HepG2 (cell line): ENCODE data around the gene SOAT1. TPM values are rescaled to one million over a fixed set of nuclear protein-coding genes. Genes with fewer than 3 reads are reported as not detected.
A peak's percentile ranks its signal among the peaks of the same experiment; 100 is the strongest.

ENCODE experiments used
- ATF7-NPFF ChIP-seq: sonication (generic); formaldehyde crosslinking; IDR thresholded peaks from 2 replicates; pipeline ENCODE4 v1.8.1; 2023; ENCODE audit warnings: mild to moderate bottlenecking, low read depth, missing genetic modification reagents, moderate library complexity
- CEBPB ChIP-seq: IDR thresholded peaks from 2 replicates; pipeline ENCODE4 v1.6.1; 2011; ENCODE audit warnings: low read depth, low read length, improper control_type of control experiment, borderline replicate concordance
- HNRNPK ChIP-seq: fragments of 200-400 bp; formaldehyde crosslinking; IDR thresholded peaks from 2 replicates; pipeline ENCODE4 v1.6.1; 2018; ENCODE audit warnings: low read length, low read depth, moderate library complexity, mild to moderate bottlenecking; ENCODE audit not compliant: poor library complexity, severe bottlenecking
- IKZF4 ChIP-seq: sonication (generic); formaldehyde crosslinking; IDR thresholded peaks from 2 replicates; pipeline ENCODE4 v1.5.1; 2020; ENCODE audit warnings: borderline replicate concordance, mild to moderate bottlenecking, low read depth, missing genetic modification reagents; ENCODE audit errors: not compliant biosample characterization
- KAT8 ChIP-seq: IDR thresholded peaks from 2 replicates; pipeline ENCODE4 v1.6.1; 2016; ENCODE audit warnings: missing genetic modification reagents, missing compliant biosample characterization
- KMT2A ChIP-seq: sonication (generic); formaldehyde crosslinking; IDR thresholded peaks from 2 replicates; pipeline ENCODE4 v1.4.0; 2020; ENCODE audit warnings: missing genetic modification reagents
- MZF1 ChIP-seq: sonication (generic); formaldehyde crosslinking; IDR thresholded peaks from 2 replicates; pipeline ENCODE4 v1.8.1; 2023; ENCODE audit warnings: mild to moderate bottlenecking, missing genetic modification reagents, borderline replicate concordance
- PAWR ChIP-seq: sonication (generic); formaldehyde crosslinking; IDR thresholded peaks from 2 replicates; pipeline ENCODE4 v1.4.0; 2020; ENCODE audit warnings: missing genetic modification reagents, mild to moderate bottlenecking, borderline replicate concordance
- PAX8 ChIP-seq: sonication (generic); formaldehyde crosslinking; IDR thresholded peaks from 2 replicates; pipeline ENCODE4 v1.8.0; 2022; ENCODE audit warnings: mild to moderate bottlenecking, missing genetic modification reagents, borderline replicate concordance
- RFX3 ChIP-seq: IDR thresholded peaks from 2 replicates; pipeline ENCODE4 v1.6.1; 2016; ENCODE audit warnings: missing biosample characterization, missing genetic modification reagents
- SATB2 ChIP-seq: sonication (generic); formaldehyde crosslinking; IDR thresholded peaks from 2 replicates; pipeline ENCODE4 v1.5.0; 2020; ENCODE audit warnings: missing genetic modification reagents
- SOX13 ChIP-seq, 3 experiments: fragments of 450-650 bp in 1 of 3; sonication (generic) in 1 of 3; formaldehyde crosslinking in 1 of 3; IDR thresholded peaks in 2 of 3; conservative IDR thresholded peaks in 1 of 3; 2 replicates each; pipeline versions ENCODE4 v1.5.0 to v1.6.1; 2016 to 2020; ENCODE audit warnings: antibody characterized with exemption in 1 of 3, mild to moderate bottlenecking in 1 of 3, missing compliant biosample characterization in 1 of 3, missing genetic modification reagents in 1 of 3, moderate library complexity in 1 of 3
- SRSF9 ChIP-seq: fragments of 200-400 bp; formaldehyde crosslinking; IDR thresholded peaks from 2 replicates; pipeline ENCODE4 v1.6.1; 2018; ENCODE audit warnings: borderline replicate concordance, mild to moderate bottlenecking, low read depth, low read length; ENCODE audit not compliant: insufficient read depth, poor library complexity, severe bottlenecking
- ZBTB7A ChIP-seq: sonication (generic); formaldehyde crosslinking; IDR thresholded peaks from 2 replicates; pipeline ENCODE4 v1.8.0; 2022; ENCODE audit warnings: mild to moderate bottlenecking, missing genetic modification reagents
- ZC3H4 ChIP-seq: sonication (generic); formaldehyde crosslinking; IDR thresholded peaks from 2 replicates; pipeline ENCODE4 v1.4.0; 2020; ENCODE audit warnings: missing genetic modification reagents, borderline replicate concordance
- ZNF180 ChIP-seq: sonication (generic); formaldehyde crosslinking; IDR thresholded peaks from 2 replicates; pipeline ENCODE4 v1.4.0; 2020; ENCODE audit warnings: low read depth, missing genetic modification reagents, borderline replicate concordance
- ZNF3 ChIP-seq: IDR thresholded peaks from 2 replicates; pipeline ENCODE4 v1.7.0; 2017; ENCODE audit warnings: inconsistent platforms
- ZNF652 ChIP-seq: IDR thresholded peaks from 2 replicates; pipeline ENCODE4 v1.6.1; 2016; ENCODE audit warnings: low read depth, borderline replicate concordance
- ZNF878 ChIP-seq: sonication (generic); formaldehyde crosslinking; IDR thresholded peaks from 2 replicates; pipeline ENCODE4 v1.8.1; 2023; ENCODE audit warnings: mild to moderate bottlenecking, missing genetic modification reagents, moderate library complexity
- ZSCAN12 ChIP-seq: sonication (generic); formaldehyde crosslinking; IDR thresholded peaks from 2 replicates; pipeline ENCODE4 v1.9.0; 2021; ENCODE audit warnings: mild to moderate bottlenecking, missing genetic modification reagents
- polyA plus RNA-seq, 8 experiments: library from polyadenylated mRNA; depleted of rRNA in 3 of 8; stranded (reverse) in 7 of 8; unstranded in 1 of 8; fragments of >200 nt; fragmentation: Illumina TruSeq in 4 of 8; extraction: Trizol in 4 of 8; gene quantifications; 2 replicates each; pipeline versions ENCODE4 v1.2.1 to v1.2.3, GENCODE V29; 2011 to 2016; ENCODE audit warnings: low read depth in 4 of 8, missing spikeins in 1 of 8, mixed read lengths in 1 of 8; ENCODE audit not compliant: insufficient read depth in 1 of 8
- total RNA-seq, 5 experiments: library from RNA; depleted of rRNA; stranded (reverse); fragments of >200 nt; fragmentation: Illumina TruSeq; extraction: Trizol; gene quantifications; 2 replicates each; pipeline ENCODE4 v1.2.3, GENCODE V29; 2016; ENCODE audit warnings: low read depth in 1 of 5
- TF ChIP-seq, protein P1 (sequence below): sonication (generic); formaldehyde crosslinking; IDR thresholded peaks from 2 replicates; pipeline ENCODE4 v1.5.0; 2020; ENCODE audit warnings: missing genetic modification reagents
- TF ChIP-seq, protein P2 (sequence below): sonication (generic); formaldehyde crosslinking; IDR thresholded peaks from 2 replicates; pipeline ENCODE4 v1.4.0; 2020; ENCODE audit warnings: missing genetic modification reagents
- TF ChIP-seq, protein P3 (sequence below): IDR thresholded peaks from 2 replicates; pipeline ENCODE4 v1.6.1; 2016; ENCODE audit warnings: mild to moderate bottlenecking
- TF ChIP-seq, protein P4 (sequence below): IDR thresholded peaks from 2 replicates; pipeline ENCODE4 v1.6.1; 2016; ENCODE audit warnings: missing biosample characterization, missing genetic modification reagents, low read depth

SOAT1 gene
- total and polyA plus RNA-seq, 2 of the 13 experiments (the other 11 are each of a cell fraction or from before 2014, with no cell fraction given), result 22.3 to 52.0 TPM

DNA sequence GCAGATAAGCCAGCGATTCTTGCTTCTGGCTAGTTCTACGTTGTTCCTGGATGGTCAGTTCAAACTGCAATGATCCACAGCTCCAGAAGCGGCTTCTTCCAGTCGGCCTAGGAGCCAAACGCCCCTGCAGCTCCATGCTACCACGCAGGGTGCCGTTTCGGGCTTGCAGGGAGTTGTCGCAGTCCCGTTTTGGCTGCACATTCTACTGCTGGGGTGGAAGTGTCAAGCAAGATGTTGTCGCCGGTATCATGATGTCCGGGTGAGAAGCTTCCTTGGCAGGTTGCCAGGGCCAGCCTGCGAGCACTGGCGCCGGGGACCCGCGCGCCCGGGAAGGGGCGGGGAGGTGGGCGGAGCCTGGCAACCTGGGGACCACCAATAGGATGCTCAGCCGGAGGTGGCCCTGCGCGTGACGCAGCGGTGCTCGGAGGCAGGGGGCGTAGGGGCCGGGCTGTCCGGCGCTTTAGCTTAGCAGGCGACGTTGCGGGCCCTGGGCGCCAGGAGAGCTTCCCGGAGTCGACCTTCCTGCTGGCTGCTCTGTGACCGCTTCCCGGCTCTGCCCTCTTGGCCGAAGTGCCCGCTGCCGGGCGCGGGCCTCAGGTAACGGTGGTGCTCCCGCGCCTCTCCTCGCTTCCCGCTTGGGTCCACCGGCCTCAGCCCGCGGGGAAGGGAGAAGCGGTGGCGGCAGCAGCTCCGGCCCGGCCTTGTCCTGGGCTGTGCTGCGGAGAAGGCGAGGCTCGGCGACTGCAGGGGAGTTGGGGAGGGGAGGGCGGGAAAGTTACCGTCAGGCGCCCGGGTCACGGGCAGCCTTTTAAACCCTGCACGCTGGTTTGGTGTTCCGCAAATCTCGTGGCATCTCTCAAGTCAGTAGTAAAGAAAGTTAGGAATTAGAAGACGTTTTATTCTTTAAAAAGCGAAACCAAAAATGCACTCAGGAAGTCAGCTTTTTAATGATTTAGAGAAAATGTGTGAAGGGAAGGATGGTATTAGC is at the start of gene SOAT1 (continued):
- TF ChIP-seq, protein P1, sequence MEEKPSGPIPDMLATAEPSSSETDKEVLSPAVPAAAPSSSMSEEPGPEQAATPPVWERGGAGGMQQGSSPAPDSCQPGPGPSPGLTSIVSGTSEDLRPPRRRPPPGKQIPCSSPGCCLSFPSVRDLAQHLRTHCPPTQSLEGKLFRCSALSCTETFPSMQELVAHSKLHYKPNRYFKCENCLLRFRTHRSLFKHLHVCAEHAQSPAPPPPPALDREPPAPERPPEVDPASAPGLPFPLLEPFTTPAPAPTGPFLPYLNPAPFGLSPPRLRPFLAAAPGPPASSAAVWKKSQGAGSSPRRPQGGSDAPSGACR (CRISPR knock-in tag), result no peak
- no peak for TF ChIP-seq ZNF3 (CRISPR knock-in tag)
- TF ChIP-seq, protein P2, sequence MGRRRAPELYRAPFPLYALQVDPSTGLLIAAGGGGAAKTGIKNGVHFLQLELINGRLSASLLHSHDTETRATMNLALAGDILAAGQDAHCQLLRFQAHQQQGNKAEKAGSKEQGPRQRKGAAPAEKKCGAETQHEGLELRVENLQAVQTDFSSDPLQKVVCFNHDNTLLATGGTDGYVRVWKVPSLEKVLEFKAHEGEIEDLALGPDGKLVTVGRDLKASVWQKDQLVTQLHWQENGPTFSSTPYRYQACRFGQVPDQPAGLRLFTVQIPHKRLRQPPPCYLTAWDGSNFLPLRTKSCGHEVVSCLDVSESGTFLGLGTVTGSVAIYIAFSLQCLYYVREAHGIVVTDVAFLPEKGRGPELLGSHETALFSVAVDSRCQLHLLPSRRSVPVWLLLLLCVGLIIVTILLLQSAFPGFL (CRISPR knock-in tag), result no peak
- TF ChIP-seq PAWR (CRISPR knock-in tag), result no peak
- 0 out of 2 replicates have a peak, but pooled peaks have one; percentile 15 for TF ChIP-seq ZNF652
- peak; percentile 70; the same call in 1 of the 2 replicates for TF ChIP-seq KAT8 (CRISPR knock-in tag)
- TF ChIP-seq ZNF180 (CRISPR knock-in tag), result no peak
- TF ChIP-seq ZNF878, result no peak
- TF ChIP-seq CEBPB, result no peak
- no peak for TF ChIP-seq MZF1 (CRISPR knock-in tag)
- TF ChIP-seq RFX3 (CRISPR knock-in tag), result no peak; the same call in 1 of the 2 replicates
- TF ChIP-seq ZSCAN12 (CRISPR knock-in tag), result no peak
- TF ChIP-seq HNRNPK, result peak; percentile 80
- no peak for TF ChIP-seq ZBTB7A (CRISPR knock-in tag)
- TF ChIP-seq SRSF9, result no peak
- no peak for TF ChIP-seq SATB2 (CRISPR knock-in tag)
- TF ChIP-seq IKZF4, result no peak
- 0 out of 2 replicates have a peak, but pooled peaks have one; percentile 79 for TF ChIP-seq PAX8 (CRISPR knock-in tag)
- TF ChIP-seq, protein P3, sequence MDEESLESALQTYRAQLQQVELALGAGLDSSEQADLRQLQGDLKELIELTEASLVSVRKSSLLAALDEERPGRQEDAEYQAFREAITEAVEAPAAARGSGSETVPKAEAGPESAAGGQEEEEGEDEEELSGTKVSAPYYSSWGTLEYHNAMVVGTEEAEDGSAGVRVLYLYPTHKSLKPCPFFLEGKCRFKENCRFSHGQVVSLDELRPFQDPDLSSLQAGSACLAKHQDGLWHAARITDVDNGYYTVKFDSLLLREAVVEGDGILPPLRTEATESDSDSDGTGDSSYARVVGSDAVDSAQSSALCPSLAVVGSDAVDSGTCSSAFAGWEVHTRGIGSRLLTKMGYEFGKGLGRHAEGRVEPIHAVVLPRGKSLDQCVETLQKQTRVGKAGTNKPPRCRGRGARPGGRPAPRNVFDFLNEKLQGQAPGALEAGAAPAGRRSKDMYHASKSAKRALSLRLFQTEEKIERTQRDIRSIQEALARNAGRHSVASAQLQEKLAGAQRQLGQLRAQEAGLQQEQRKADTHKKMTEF (CRISPR knock-in tag), result peak; percentile 68; the same call in 1 of the 2 replicates
- no peak for TF ChIP-seq ZC3H4
- peak; percentile 79; the same call in 1 of the 2 replicates for TF ChIP-seq ATF7-NPFF (CRISPR knock-in tag)
- no peak for TF ChIP-seq SOX13 (IDR thresholded peaks at IDR 0.05)
- TF ChIP-seq SOX13 (CRISPR knock-in tag; conservative IDR thresholded peaks at IDR 0.05 in 1 of 2, IDR thresholded peaks at IDR 0.05 in 1 of 2), result no peak
- peak; percentile 91 for TF ChIP-seq KMT2A (CRISPR knock-in tag)
- TF ChIP-seq, protein P4, sequence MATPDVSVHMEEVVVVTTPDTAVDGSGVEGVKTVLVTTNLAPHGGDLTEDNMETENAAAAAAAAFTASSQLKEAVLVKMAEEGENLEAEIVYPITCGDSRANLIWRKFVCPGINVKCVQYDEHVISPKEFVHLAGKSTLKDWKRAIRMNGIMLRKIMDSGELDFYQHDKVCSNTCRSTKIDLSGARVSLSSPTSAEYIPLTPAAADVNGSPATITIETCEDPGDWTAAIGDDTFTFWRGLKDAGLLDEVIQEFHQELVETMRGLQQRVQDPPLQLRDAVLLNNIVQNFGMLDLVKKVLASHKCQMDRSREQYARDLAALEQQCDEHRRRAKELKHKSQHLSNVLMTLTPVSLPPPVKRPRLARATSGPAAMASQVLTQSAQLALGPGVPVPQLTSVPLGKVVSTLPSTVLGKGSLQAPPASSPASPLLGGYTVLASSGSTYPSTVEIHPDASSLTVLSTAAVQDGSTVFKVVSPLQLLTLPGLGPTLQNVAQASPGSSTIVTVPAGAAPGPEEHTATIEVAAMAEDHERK (CRISPR knock-in tag), result no peak; the same call in 1 of the 2 replicates
